ENCODE data around the gene WNT5A. TPM values are rescaled to one million over a fixed set of nuclear protein-coding genes. Genes with fewer than 3 reads are reported as not detected.

The WNT5A gene
- total and polyA plus RNA-seq, 2 donors (not counting 1 experiment from before 2014, with no cell fraction given): 117 to 224 TPM

DNA sequence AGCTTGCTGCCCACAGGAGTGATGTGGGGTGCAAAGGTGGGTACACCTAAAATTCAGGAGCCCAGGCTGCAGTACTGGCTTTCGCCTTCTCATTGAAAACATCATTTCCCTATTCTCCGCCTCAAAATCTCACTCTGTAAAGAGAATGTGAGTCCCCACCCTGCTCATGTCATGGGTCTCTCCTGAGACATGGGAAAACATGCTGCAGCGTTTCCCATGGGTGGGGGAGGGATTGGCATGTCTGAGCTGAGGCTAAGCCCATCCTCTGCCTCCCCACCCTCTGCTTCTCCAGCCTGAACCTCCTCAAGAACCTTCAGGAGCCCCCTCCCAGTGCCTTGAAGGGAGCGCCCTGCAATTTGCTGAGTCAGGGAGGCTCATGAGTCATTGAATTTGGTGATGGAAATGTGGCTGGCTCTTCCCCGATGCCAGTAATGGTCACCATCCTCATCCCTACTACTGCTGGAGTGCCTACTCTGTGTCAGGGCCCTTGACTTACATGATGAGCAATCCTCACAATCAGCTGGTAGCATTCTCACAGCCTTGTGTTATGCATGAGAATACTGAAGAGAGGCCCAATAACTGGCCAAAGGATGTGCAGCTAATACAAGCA lies 28.8 kb downstream of the WNT5A start:
- H3K4me2 ChIP-seq (ENCODE audit: extremely low read depth, insufficient read depth, low read length): no peak overlapping the region
- H3K4me3 ChIP-seq (replicated peaks in 1 of 4; ENCODE audit: control extremely low read depth in 1 of 4, insufficient read depth in 1 of 4, low read depth in 3 of 4, low read length in 4 of 4): no peak overlapping the region
- no peaks in the 10 kb centered on the region for H4K20me1 ChIP-seq (ENCODE audit: control insufficient read depth, extremely low read depth, insufficient read depth, low read length)
- no peaks in the 10 kb centered on the region for H3K4me1 ChIP-seq (ENCODE audit: control insufficient read depth, extremely low read depth, insufficient read depth, low read length)
- no peak overlapping the region for H2AFZ ChIP-seq (ENCODE audit: low read length)
- no peaks in the 10 kb centered on the region for H3K79me2 ChIP-seq (ENCODE audit: control insufficient read depth, insufficient read depth, low read length)
- H3K36me3 ChIP-seq (ENCODE audit: control insufficient read depth, insufficient read depth, low read length): no peaks in the 10 kb centered on the region
- H3K9ac ChIP-seq (ENCODE audit: insufficient read depth, low read length): no peak overlapping the region
- no peak overlapping the region for H3K27ac ChIP-seq (ENCODE audit: insufficient read depth, low read length)
- no peaks in the 10 kb centered on the region for H3K9me3 ChIP-seq (ENCODE audit: control insufficient read depth, insufficient read depth, low read depth, low read length)
- DNase-seq (ENCODE audit: low read depth in 2 of 2): peak in 1 of 2 donors; percentile 51
- TF ChIP-seq EZH2 (IDR thresholded peaks at IDR 0.05; ENCODE audit: low read length, missing control alignments): no peak
- no peak for TF ChIP-seq CTCF (conservative IDR thresholded peaks at IDR 0.05 in 1 of 2, IDR thresholded peaks at IDR 0.05 in 1 of 2; ENCODE audit: low read depth in 1 of 2, low read length in 2 of 2)
- no peaks in the 10 kb centered on the region for H3K27me3 ChIP-seq (ENCODE audit: control insufficient read depth, insufficient read depth, low read length)

- Histone ChIP-seq H3K27ac (ENCODE audit: insufficient read depth, low read length) (no peak overlapping the region), H3K4me2 (ENCODE audit: extremely low read depth, insufficient read depth, low read length) (no peak overlapping the region), H3K36me3 (ENCODE audit: control insufficient read depth, insufficient read depth, low read length) (no peaks in the 10 kb centered on the region), H3K9ac (ENCODE audit: insufficient read depth, low read length) (no peak overlapping the region), H3K9me3 (ENCODE audit: control insufficient read depth, insufficient read depth, low read depth, low read length) (no peaks in the 10 kb centered on the region), H3K4me3 (replicated peaks in 1 of 4; ENCODE audit: control extremely low read depth in 1 of 4, insufficient read depth in 1 of 4, low read depth in 3 of 4, low read length in 4 of 4) (no peak overlapping the region), H2AFZ (ENCODE audit: low read length) (no peak overlapping the region), H3K27me3 (ENCODE audit: control insufficient read depth, insufficient read depth, low read length) (no peaks in the 10 kb centered on the region), H3K79me2 (ENCODE audit: control insufficient read depth, insufficient read depth, low read length) (no peaks in the 10 kb centered on the region), H4K20me1 (ENCODE audit: control insufficient read depth, extremely low read depth, insufficient read depth, low read length) (no peaks in the 10 kb centered on the region), H3K4me1 (ENCODE audit: control insufficient read depth, extremely low read depth, insufficient read depth, low read length) (no peaks in the 10 kb centered on the region)
- TF ChIP-seq CTCF (conservative IDR thresholded peaks at IDR 0.05 in 1 of 2, IDR thresholded peaks at IDR 0.05 in 1 of 2; ENCODE audit: low read depth in 1 of 2, low read length in 2 of 2) (no peak), EZH2 (IDR thresholded peaks at IDR 0.05; ENCODE audit: low read length, missing control alignments) (no peak)
- DNase-seq (ENCODE audit: low read depth in 2 of 2): peak in 1 of 2 donors; percentile 42
These were observed 31.2 kb downstream of the WNT5A start for GRCh38 chr3:55455915-55456314.

DNA sequence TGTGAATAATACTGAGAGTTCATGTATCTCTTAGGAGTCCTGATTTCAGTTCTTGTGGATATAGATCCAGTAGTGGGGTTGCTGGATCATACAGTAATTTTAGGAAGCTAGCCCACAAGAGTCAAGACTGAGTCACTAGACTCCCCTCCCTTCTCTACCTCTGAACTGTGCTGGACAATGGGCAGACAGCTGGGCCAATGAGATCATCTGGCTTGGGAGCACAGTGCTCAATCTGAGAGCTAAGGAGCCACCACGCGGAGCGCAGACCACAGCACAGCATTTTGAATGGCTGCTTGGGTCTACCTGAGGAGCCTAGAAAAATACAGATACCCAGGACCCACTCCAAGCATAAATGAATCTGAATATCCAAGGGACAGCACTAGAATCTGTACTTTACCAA lies 32.5 kb downstream of the WNT5A start:
- Histone ChIP-seq H2AFZ (ENCODE audit: low read length) (no peak overlapping the region), H3K4me2 (ENCODE audit: extremely low read depth, insufficient read depth, low read length) (no peak overlapping the region), H4K20me1 (ENCODE audit: control insufficient read depth, extremely low read depth, insufficient read depth, low read length) (no peaks in the 10 kb centered on the region), H3K9me3 (ENCODE audit: control insufficient read depth, insufficient read depth, low read depth, low read length) (no peaks in the 10 kb centered on the region), H3K27me3 (ENCODE audit: control insufficient read depth, insufficient read depth, low read length) (no peaks in the 10 kb centered on the region), H3K4me3 (replicated peaks in 1 of 4; ENCODE audit: control extremely low read depth in 1 of 4, insufficient read depth in 1 of 4, low read depth in 3 of 4, low read length in 4 of 4) (no peak overlapping the region), H3K79me2 (ENCODE audit: control insufficient read depth, insufficient read depth, low read length) (no peaks in the 10 kb centered on the region), H3K36me3 (ENCODE audit: control insufficient read depth, insufficient read depth, low read length) (no peaks in the 10 kb centered on the region), H3K9ac (ENCODE audit: insufficient read depth, low read length) (no peak overlapping the region), H3K4me1 (ENCODE audit: control insufficient read depth, extremely low read depth, insufficient read depth, low read length) (no peaks in the 10 kb centered on the region), H3K27ac (ENCODE audit: insufficient read depth, low read length) (no peak overlapping the region)
- no peak for TF ChIP-seq EZH2 (IDR thresholded peaks at IDR 0.05; ENCODE audit: low read length, missing control alignments)
- no peak for TF ChIP-seq CTCF (conservative IDR thresholded peaks at IDR 0.05 in 1 of 2, IDR thresholded peaks at IDR 0.05 in 1 of 2; ENCODE audit: low read depth in 1 of 2, low read length in 2 of 2)
- peak in 1 of 2 donors; percentile 73 for DNase-seq (ENCODE audit: low read depth in 2 of 2)
